T-helper 17 cell (primary cell): ENCODE measurements around the gene CTNNA2. TPM values are rescaled to one million over a fixed set of nuclear protein-coding genes. Genes with fewer than 3 reads are reported as not detected.
"Not testable (repeated sequence)": the region's sequence is repeated elsewhere in the genome, so short reads cannot be mapped to it uniquely, and the experiment has no call there.

Experiments used
- ATAC-seq: fragments of 150-1000 bp; cut with Tn5 transposase; 2 replicates; pipeline ENCODE4 v1.10.0; 2021; ENCODE audit warnings: mild to moderate bottlenecking, moderate library complexity
- DNase-seq, 3 donors: peaks; one replicate each; pipeline versions ENCODE4 v3.0.0 to v3.0.0-alpha.2; 2020 to 2021
- H3K9me3 ChIP-seq: one replicate; pipeline ENCODE4 v1.7.0; 2013; ENCODE audit warnings: low read length, mild to moderate bottlenecking; ENCODE audit not compliant: control insufficient read depth, poor library complexity, severe bottlenecking
- H3K27ac Mint-ChIP-seq: one replicate; pipeline ENCODE4 v1.8.0; 2022; ENCODE audit warnings: mild to moderate bottlenecking, moderate library complexity, mixed read lengths
- H3K27me3 Mint-ChIP-seq: one replicate; pipeline ENCODE4 v1.8.0; 2022; ENCODE audit warnings: mixed read lengths
- H3K36me3 Mint-ChIP-seq: one replicate; pipeline ENCODE4 v1.8.0; 2022; ENCODE audit warnings: low read depth, mixed read lengths
- H3K4me1 Mint-ChIP-seq: one replicate; pipeline ENCODE4 v1.8.0; 2022; ENCODE audit warnings: mild to moderate bottlenecking, mixed read lengths
- H3K4me3 Mint-ChIP-seq: one replicate; pipeline ENCODE4 v1.8.0; 2022; ENCODE audit warnings: mild to moderate bottlenecking, moderate library complexity, mixed read lengths
- total RNA-seq, 4 donors: library from RNA in 2 of 4; stranded (reverse) in 2 of 4; gene quantifications; one replicate each; pipeline ENCODE4 v1.2.3 and lab custom pipeline; 2022 to 2026

CTNNA2 gene
- total RNA-seq, 2 donors from 2014 or later, result not detected

GRCh38 chr2:80187156-80187555, 674.3 kb downstream of the CTNNA2 start:
- Mint-ChIP-seq H3K27me3 (no peaks in the 10 kb centered on the region), H3K4me1 (no peaks in the 10 kb centered on the region), H3K36me3 (no peaks in the 10 kb centered on the region), H3K4me3 (no peak overlapping the region), H3K27ac (no peak overlapping the region)
- ATAC-seq (no peak), DNase-seq (no peak)
- no peaks in the 10 kb centered on the region for H3K9me3 ChIP-seq

GRCh38 chr2:80190166-80190565, 677.3 kb downstream of the CTNNA2 start:
- no peaks in the 10 kb centered on the region for H3K36me3 Mint-ChIP-seq
- no peak overlapping the region for H3K27ac Mint-ChIP-seq
- H3K27me3 Mint-ChIP-seq, result no peaks in the 10 kb centered on the region
- DNase-seq (no peak), ATAC-seq (no peak)
- no peaks in the 10 kb centered on the region for H3K9me3 ChIP-seq
- no peaks in the 10 kb centered on the region for H3K4me1 Mint-ChIP-seq
- H3K4me3 Mint-ChIP-seq, result no peak overlapping the region

GRCh38 chr2:80193566-80193965, 680.7 kb downstream of the CTNNA2 start:
- no peaks in the 10 kb centered on the region for H3K27me3 Mint-ChIP-seq
- H3K4me1 Mint-ChIP-seq, result no peaks in the 10 kb centered on the region
- DNase-seq, result no peak
- H3K36me3 Mint-ChIP-seq, result no peaks in the 10 kb centered on the region
- H3K4me3 Mint-ChIP-seq, result no peak overlapping the region
- no peaks in the 10 kb centered on the region for H3K9me3 ChIP-seq
- no peak for ATAC-seq
- H3K27ac Mint-ChIP-seq, result no peak overlapping the region

GRCh38 chr2:80195034-80195433, 682.2 kb downstream of the CTNNA2 start:
- no peaks in the 10 kb centered on the region for H3K9me3 ChIP-seq
- no peaks in the 10 kb centered on the region for H3K36me3 Mint-ChIP-seq
- ATAC-seq, result no peak
- no peak for DNase-seq
- no peak overlapping the region for H3K4me3 Mint-ChIP-seq
- H3K27ac Mint-ChIP-seq, result no peak overlapping the region
- H3K27me3 Mint-ChIP-seq, result no peaks in the 10 kb centered on the region
- no peaks in the 10 kb centered on the region for H3K4me1 Mint-ChIP-seq

GRCh38 chr2:80198042-80198441, 685.2 kb downstream of the CTNNA2 start:
- H3K4me3 Mint-ChIP-seq, result no peak overlapping the region
- H3K27me3 Mint-ChIP-seq, result no peaks in the 10 kb centered on the region
- no peaks in the 10 kb centered on the region for H3K9me3 ChIP-seq
- DNase-seq (no peak), ATAC-seq (no peak)
- no peak overlapping the region for H3K27ac Mint-ChIP-seq
- H3K36me3 Mint-ChIP-seq, result no peaks in the 10 kb centered on the region
- H3K4me1 Mint-ChIP-seq, result no peaks in the 10 kb centered on the region

GRCh38 chr2:80199504-80199903, 686.7 kb downstream of the CTNNA2 start:
- Mint-ChIP-seq H3K27ac (no peak overlapping the region), H3K4me3 (no peak overlapping the region), H3K4me1 (no peaks in the 10 kb centered on the region), H3K36me3 (no peaks in the 10 kb centered on the region), H3K27me3 (no peaks in the 10 kb centered on the region)
- DNase-seq (no peak), ATAC-seq (no peak)
- no peaks in the 10 kb centered on the region for H3K9me3 ChIP-seq

GRCh38 chr2:80203929-80204328, 691.1 kb downstream of the CTNNA2 start:
- H3K4me1 Mint-ChIP-seq, H3K4me3 Mint-ChIP-seq, ATAC-seq, H3K27me3 Mint-ChIP-seq, DNase-seq, H3K36me3 Mint-ChIP-seq, H3K27ac Mint-ChIP-seq, H3K9me3 ChIP-seq: not testable (repeated sequence)

GRCh38 chr2:80205498-80205897, 692.6 kb downstream of the CTNNA2 start:
- no peaks in the 10 kb centered on the region for H3K4me1 Mint-ChIP-seq
- H3K4me3 Mint-ChIP-seq, result no peak overlapping the region
- H3K27ac Mint-ChIP-seq, result no peak overlapping the region
- DNase-seq (no peak), ATAC-seq (no peak)
- H3K27me3 Mint-ChIP-seq, result no peaks in the 10 kb centered on the region
- H3K36me3 Mint-ChIP-seq, result no peaks in the 10 kb centered on the region
- H3K9me3 ChIP-seq, result peaks cover 2% of the 10 kb centered on the region

- no peak overlapping the region for H3K4me3 Mint-ChIP-seq
- no peaks in the 10 kb centered on the region for H3K27me3 Mint-ChIP-seq
- H3K4me1 Mint-ChIP-seq, result no peaks in the 10 kb centered on the region
- no peak overlapping the region for H3K27ac Mint-ChIP-seq
- DNase-seq (no peak), ATAC-seq (no peak)
- H3K36me3 Mint-ChIP-seq, result no peaks in the 10 kb centered on the region
- H3K9me3 ChIP-seq, result peaks cover 2% of the 10 kb centered on the region
These were observed 696.6 kb downstream of the CTNNA2 start for GRCh38 chr2:80209458-80209857.

GRCh38 chr2:80217446-80217845, 704.6 kb downstream of the CTNNA2 start:
- Mint-ChIP-seq H3K27ac (no peak overlapping the region), H3K36me3 (no peaks in the 10 kb centered on the region), H3K4me3 (no peak overlapping the region), H3K27me3 (no peaks in the 10 kb centered on the region), H3K4me1 (no peaks in the 10 kb centered on the region)
- ATAC-seq (no peak), DNase-seq (no peak)
- H3K9me3 ChIP-seq, result peaks cover 4% of the 10 kb centered on the region

GRCh38 chr2:80222644-80223043, 709.8 kb downstream of the CTNNA2 start:
- Mint-ChIP-seq H3K4me1 (no peaks in the 10 kb centered on the region), H3K36me3 (no peaks in the 10 kb centered on the region), H3K27ac (no peak overlapping the region), H3K4me3 (no peak overlapping the region), H3K27me3 (no peaks in the 10 kb centered on the region)
- DNase-seq, result no peak
- no peaks in the 10 kb centered on the region for H3K9me3 ChIP-seq
- no peak for ATAC-seq

- no peaks in the 10 kb centered on the region for H3K27me3 Mint-ChIP-seq
- no peak for DNase-seq
- ATAC-seq, result no peak
- no peaks in the 10 kb centered on the region for H3K4me1 Mint-ChIP-seq
- H3K36me3 Mint-ChIP-seq, result no peaks in the 10 kb centered on the region
- no peak overlapping the region for H3K4me3 Mint-ChIP-seq
- no peaks in the 10 kb centered on the region for H3K9me3 ChIP-seq
- H3K27ac Mint-ChIP-seq, result no peak overlapping the region
These were observed 718.6 kb downstream of the CTNNA2 start for GRCh38 chr2:80231421-80231820.

GRCh38 chr2:80233333-80233732, 720.5 kb downstream of the CTNNA2 start:
- no peaks in the 10 kb centered on the region for H3K4me1 Mint-ChIP-seq
- H3K4me3 Mint-ChIP-seq, result no peak overlapping the region
- no peak for DNase-seq
- no peaks in the 10 kb centered on the region for H3K36me3 Mint-ChIP-seq
- H3K27me3 Mint-ChIP-seq, result no peaks in the 10 kb centered on the region
- H3K27ac Mint-ChIP-seq, result no peak overlapping the region
- no peak for ATAC-seq
- H3K9me3 ChIP-seq, result no peaks in the 10 kb centered on the region

GRCh38 chr2:80238692-80239469, 726.0 kb downstream of the CTNNA2 start:
- no peak for DNase-seq
- H3K4me3 Mint-ChIP-seq, result no peak overlapping the region
- no peaks in the 10 kb centered on the region for H3K9me3 ChIP-seq
- no peak overlapping the region for H3K27ac Mint-ChIP-seq
- H3K4me1 Mint-ChIP-seq, result no peaks in the 10 kb centered on the region
- ATAC-seq, result no peak
- no peaks in the 10 kb centered on the region for H3K36me3 Mint-ChIP-seq
- H3K27me3 Mint-ChIP-seq, result no peaks in the 10 kb centered on the region
